GM23248 (cell line): ENCODE results near the gene EGR4. TPM values are rescaled to one million over a fixed set of nuclear protein-coding genes. Genes with fewer than 3 reads are reported as not detected.
A peak's percentile ranks its signal among the peaks of the same experiment; 100 is the strongest.

ENCODE experiments used
- DNase-seq: peaks from one replicate; pipeline ENCODE4 v3.0.0-alpha.2; 2015
- H2AFZ ChIP-seq: fragments of 200-600 bp; sonication (generic); 2 replicates; pipeline ENCODE4 v1.6.1; 2016; ENCODE audit warnings: antibody characterized with exemption
- H3F3A ChIP-seq: fragments of 200-600 bp; sonication (generic); 2 replicates; pipeline ENCODE4 v1.6.1; 2016; ENCODE audit warnings: mild to moderate bottlenecking, antibody characterized with exemption, mixed run types; ENCODE audit not compliant: insufficient read depth
- H3K27ac ChIP-seq: fragments of 200-600 bp; sonication (generic); 2 replicates; pipeline ENCODE4 v1.5.1; 2016; ENCODE audit warnings: mild to moderate bottlenecking
- H3K27me3 ChIP-seq: fragments of 200-600 bp; sonication (generic); replicated peaks from 2 replicates; pipeline ENCODE4 v1.6.1; 2016; ENCODE audit warnings: mild to moderate bottlenecking; ENCODE audit not compliant: insufficient read depth
- H3K36me3 ChIP-seq: fragments of 200-600 bp; sonication (generic); 2 replicates; pipeline ENCODE4 v1.6.1; 2016; ENCODE audit warnings: low read depth, mild to moderate bottlenecking
- H3K4me1 ChIP-seq: fragments of 200-600 bp; sonication (generic); 2 replicates; pipeline ENCODE4 v1.6.1; 2016; ENCODE audit warnings: mild to moderate bottlenecking; ENCODE audit not compliant: insufficient read depth
- H3K4me2 ChIP-seq: fragments of 200-600 bp; sonication (generic); one replicate; pipeline ENCODE4 v1.6.1; 2016; ENCODE audit warnings: mild to moderate bottlenecking; ENCODE audit not compliant: unreplicated experiment
- H3K4me3 ChIP-seq: fragments of 200-600 bp; sonication (generic); 2 replicates; pipeline ENCODE4 v1.5.1; 2016; ENCODE audit warnings: mild to moderate bottlenecking
- H3K79me2 ChIP-seq: fragments of 200-600 bp; sonication (generic); 2 replicates; pipeline ENCODE4 v1.6.1; 2016; ENCODE audit warnings: mild to moderate bottlenecking; ENCODE audit not compliant: insufficient read depth
- H3K9ac ChIP-seq: fragments of 200-600 bp; sonication (generic); 2 replicates; pipeline ENCODE4 v1.6.1; 2016; ENCODE audit warnings: mild to moderate bottlenecking
- H3K9me2 ChIP-seq: fragments of 200-600 bp; sonication (generic); 2 replicates; pipeline ENCODE4 v1.6.1; 2016; ENCODE audit warnings: mixed run types, mild to moderate bottlenecking, moderate library complexity; ENCODE audit not compliant: insufficient read depth
- H3K9me3 ChIP-seq: fragments of 200-600 bp; sonication (generic); one replicate; pipeline ENCODE4 v1.6.1; 2017; ENCODE audit warnings: low read depth
- H4K20me1 ChIP-seq: fragments of 200-600 bp; sonication (generic); 2 replicates; pipeline ENCODE4 v1.6.0; 2016; ENCODE audit not compliant: insufficient read depth
- EZH2 ChIP-seq: fragments of 200-600 bp; sonication (generic); IDR thresholded peaks from 2 replicates; pipeline ENCODE4 v1.6.1; 2018; ENCODE audit warnings: antibody characterized with exemption, mild to moderate bottlenecking; ENCODE audit not compliant: insufficient read depth, poor library complexity, severe bottlenecking
- EZH2phosphoT487 ChIP-seq: fragments of 200-600 bp; sonication (generic); IDR thresholded peaks from 2 replicates; pipeline ENCODE4 v1.6.1; 2018; ENCODE audit warnings: antibody characterized with exemption, moderate library complexity, mild to moderate bottlenecking, low read depth; ENCODE audit not compliant: insufficient read depth
- WGBS, 2 experiments: methylation state at CpG; one replicate each; pipeline ENCODE4 v1.1.6; 2015 to 2017; ENCODE audit warnings: low lambda C conversion rate in 2 of 2, low coverage in 1 of 2; ENCODE audit errors: missing lambda C conversion rate in 2 of 2; 5-methylcytosine and 5-hydroxymethylcytosine counted together
- in situ Hi-C: fragments of 300-500 bp; cut with MboI; formaldehyde crosslinking; loops from 2 replicates; pipeline ENCODE4 v1.15.0; 2020
- polyA plus RNA-seq: library from polyadenylated mRNA; unstranded; fragments of >200 nt; fragmentation: Nextera tagmentation; extraction: Ambion mirVana; gene quantifications from 2 replicates; pipeline ENCODE4 v1.2.1, GENCODE V29; 2016
- total RNA-seq: library from RNA; depleted of rRNA; stranded (reverse); fragments of >200 nt; shearing (Covaris generic); gene quantifications from 2 replicates; pipeline ENCODE4 v1.2.3, GENCODE V29; 2014

EGR4 gene
- total and polyA plus RNA-seq, 2 experiments from 2014 or later = not detected

DNA sequence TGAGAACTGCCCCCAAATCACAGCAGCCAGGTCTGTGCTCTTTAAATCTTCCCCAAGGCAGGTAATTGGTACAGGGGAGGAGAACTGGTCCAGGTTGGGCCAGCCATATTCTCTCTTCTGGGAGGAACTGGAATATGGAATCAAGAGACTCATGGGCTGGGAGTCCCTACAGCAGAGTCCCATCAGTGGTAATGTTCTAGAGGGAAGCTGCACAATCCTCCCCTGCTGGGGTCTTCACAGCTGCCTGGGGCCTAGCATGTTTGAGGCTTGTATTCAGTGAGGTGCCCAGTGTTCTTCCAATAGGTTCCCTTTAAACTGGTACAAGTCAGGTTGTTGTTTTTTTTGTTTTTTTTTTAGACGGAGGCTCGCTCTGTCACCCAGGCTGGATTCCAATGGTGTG lies 21.1 kb upstream of the EGR4 start:
- H3K4me2 ChIP-seq = no peak overlapping the region
- no peaks in the 10 kb centered on the region for H3K4me1 ChIP-seq
- peaks cover 16% of the 10 kb centered on the region for H3K27me3 ChIP-seq
- H3K9me2 ChIP-seq = no peaks in the 10 kb centered on the region
- TF ChIP-seq EZH2phosphoT487 (no peak), EZH2 (no peak)
- no peak overlapping the region for H3K27ac ChIP-seq
- no peaks in the 10 kb centered on the region for H3K36me3 ChIP-seq
- 77 to 90% methylated on average over 2 of the region's 2 CpGs for WGBS, 2 experiments
- no peak overlapping the region for H3K4me3 ChIP-seq
- H2AFZ ChIP-seq = no peak overlapping the region
- no peaks in the 10 kb centered on the region for H3K9me3 ChIP-seq
- no peak for DNase-seq
- in situ Hi-C loops = no loop called here
- H4K20me1 ChIP-seq = no peaks in the 10 kb centered on the region
- H3K79me2 ChIP-seq = no peaks in the 10 kb centered on the region
- no peak overlapping the region for H3K9ac ChIP-seq
- no peaks in the 10 kb centered on the region for H3F3A ChIP-seq

DNA sequence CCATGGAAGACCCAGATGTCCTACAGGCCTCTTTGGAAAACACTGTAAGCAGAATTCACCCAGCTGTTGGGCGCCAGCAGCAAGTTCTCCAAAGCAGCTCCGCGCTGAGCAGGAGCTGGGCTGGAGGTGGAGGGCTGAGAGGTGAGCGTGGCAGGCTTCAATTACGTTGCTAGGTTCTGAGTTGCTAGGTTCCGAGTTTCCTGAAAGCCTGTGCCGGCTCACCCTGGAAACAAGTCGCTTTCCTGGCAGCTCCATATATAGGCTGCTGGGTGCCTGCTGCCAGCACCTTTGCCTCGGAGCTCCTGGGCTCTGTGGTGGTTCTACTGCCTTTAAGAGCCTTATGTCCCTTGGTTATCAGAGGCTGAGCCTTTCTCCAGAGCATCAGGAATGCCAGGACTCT lies 14.4 kb upstream of the EGR4 start:
- WGBS, 2 experiments = 12 to 16% methylated on average over 9 of the region's 9 CpGs
- H3F3A ChIP-seq = no peaks in the 10 kb centered on the region
- TF ChIP-seq EZH2 (no peak), EZH2phosphoT487 (no peak)
- H3K4me2 ChIP-seq = no peak overlapping the region
- no peaks in the 10 kb centered on the region for H3K9me3 ChIP-seq
- no peaks in the 10 kb centered on the region for H3K4me1 ChIP-seq
- H3K36me3 ChIP-seq = no peaks in the 10 kb centered on the region
- no peak overlapping the region for H3K27ac ChIP-seq
- H2AFZ ChIP-seq = no peak overlapping the region
- H4K20me1 ChIP-seq = no peaks in the 10 kb centered on the region
- H3K4me3 ChIP-seq = no peak overlapping the region
- no peak overlapping the region for H3K9ac ChIP-seq
- peaks cover 33% of the 10 kb centered on the region for H3K27me3 ChIP-seq
- DNase-seq = no peak
- no peaks in the 10 kb centered on the region for H3K9me2 ChIP-seq
- H3K79me2 ChIP-seq = no peaks in the 10 kb centered on the region
- in situ Hi-C loops = no loop called here

GRCh38 chr2:73301636-73302035 lies 8.3 kb upstream of the EGR4 start:
- H3K9me3 ChIP-seq = no peaks in the 10 kb centered on the region
- H3K27ac ChIP-seq = no peak overlapping the region
- no peaks in the 10 kb centered on the region for H3K9me2 ChIP-seq
- peak; percentile 25 for DNase-seq
- no peaks in the 10 kb centered on the region for H3K79me2 ChIP-seq
- WGBS, 2 experiments = 60 to 65% methylated on average over 4 of the region's 4 CpGs
- no peaks in the 10 kb centered on the region for H3K4me1 ChIP-seq
- no peaks in the 10 kb centered on the region for H3K36me3 ChIP-seq
- H3F3A ChIP-seq = no peaks in the 10 kb centered on the region
- in situ Hi-C loops = no loop called here
- H4K20me1 ChIP-seq = no peaks in the 10 kb centered on the region
- no peak overlapping the region for H3K4me2 ChIP-seq
- no peak overlapping the region for H3K9ac ChIP-seq
- no peak overlapping the region for H3K4me3 ChIP-seq
- no peak overlapping the region for H2AFZ ChIP-seq
- peaks cover 35% of the 10 kb centered on the region for H3K27me3 ChIP-seq
- TF ChIP-seq EZH2 = no peak
- no peak for TF ChIP-seq EZH2phosphoT487

- TF ChIP-seq EZH2phosphoT487 (no peak), EZH2 (no peak)
- no peaks in the 10 kb centered on the region for H3F3A ChIP-seq
- 5 to 13% methylated on average over 3 of the region's 3 CpGs for WGBS, 2 experiments
- no peaks in the 10 kb centered on the region for H3K4me1 ChIP-seq
- no peaks in the 10 kb centered on the region for H4K20me1 ChIP-seq
- H3K36me3 ChIP-seq = no peaks in the 10 kb centered on the region
- no peak overlapping the region for H3K27ac ChIP-seq
- no peak overlapping the region for H3K9ac ChIP-seq
- no peak overlapping the region for H2AFZ ChIP-seq
- H3K4me3 ChIP-seq = no peak overlapping the region
- no peaks in the 10 kb centered on the region for H3K9me2 ChIP-seq
- H3K9me3 ChIP-seq = no peaks in the 10 kb centered on the region
- no peaks in the 10 kb centered on the region for H3K79me2 ChIP-seq
- in situ Hi-C loops = no loop called here
- no peak overlapping the region for H3K4me2 ChIP-seq
- no peak for DNase-seq
- peaks cover 36% of the 10 kb centered on the region for H3K27me3 ChIP-seq
These were observed 7.6 kb upstream of the EGR4 start for GRCh38 chr2:73300926-73301325.

GRCh38 chr2:73297586-73297985 lies 4.2 kb upstream of the EGR4 start:
- no peaks in the 10 kb centered on the region for H3K36me3 ChIP-seq
- peaks cover 49% of the 10 kb centered on the region for H3K27me3 ChIP-seq
- no peaks in the 10 kb centered on the region for H3F3A ChIP-seq
- H3K4me1 ChIP-seq = no peaks in the 10 kb centered on the region
- no peak overlapping the region for H3K9ac ChIP-seq
- H3K9me3 ChIP-seq = no peaks in the 10 kb centered on the region
- H4K20me1 ChIP-seq = no peaks in the 10 kb centered on the region
- H2AFZ ChIP-seq = no peak overlapping the region
- H3K4me3 ChIP-seq = no peak overlapping the region
- in situ Hi-C loops = no loop called here
- H3K9me2 ChIP-seq = no peaks in the 10 kb centered on the region
- no peak for DNase-seq
- no peak for TF ChIP-seq EZH2
- WGBS, 2 experiments = 33 to 37% methylated on average over 4 of the region's 4 CpGs
- H3K27ac ChIP-seq = no peak overlapping the region
- no peaks in the 10 kb centered on the region for H3K79me2 ChIP-seq
- no peak overlapping the region for H3K4me2 ChIP-seq
